ENCODE results near the gene METTL18. TPM values are rescaled to one million over a fixed set of nuclear protein-coding genes. Genes with fewer than 3 reads are reported as not detected.

The METTL18 gene
- 7.8 and 12.7 TPM in 2 replicates for total RNA-seq (ENCODE audit: low replicate concordance)

GRCh38 chr1:169794530-169795416, at the start of gene METTL18:
TSS of gene METTL18 (minus strand) at chr1:169794907. CDS start at chr1:169793695, 1,212 bp downstream.
- DNase-seq (ENCODE audit: low read depth) = peak; percentile 98
- TF ChIP-seq CTCF (IDR thresholded peaks at IDR 0.05; ENCODE audit: insufficient read depth, low read length) = peak; percentile 6
- H3K4me3 ChIP-seq (ENCODE audit: low read depth, low read length) = peak within 1 kb of the TSS; percentile 93

DNA sequence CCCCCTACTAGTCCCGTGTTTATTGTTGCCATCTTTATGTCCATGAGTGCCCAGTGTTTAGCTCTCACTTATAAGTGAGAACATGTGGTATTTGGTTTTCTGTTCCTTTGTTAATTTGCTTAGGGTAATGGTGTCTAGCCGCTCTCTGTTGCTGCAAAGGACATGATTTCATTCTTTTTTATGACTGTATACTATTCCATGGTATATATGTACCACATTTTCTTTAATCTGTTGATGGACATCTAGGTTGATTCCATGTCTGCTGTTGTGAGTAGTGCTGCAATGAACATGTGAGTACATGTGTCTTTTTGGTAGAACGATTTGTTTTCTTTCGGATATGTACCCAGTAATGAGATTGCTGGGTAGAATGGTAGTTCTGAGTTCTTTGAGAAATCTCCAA, 44.2 kb upstream of the METTL18 start:
- no peak overlapping the region for H3K4me3 ChIP-seq (ENCODE audit: low read depth, low read length)
- no peak for DNase-seq (ENCODE audit: low read depth)

DNA sequence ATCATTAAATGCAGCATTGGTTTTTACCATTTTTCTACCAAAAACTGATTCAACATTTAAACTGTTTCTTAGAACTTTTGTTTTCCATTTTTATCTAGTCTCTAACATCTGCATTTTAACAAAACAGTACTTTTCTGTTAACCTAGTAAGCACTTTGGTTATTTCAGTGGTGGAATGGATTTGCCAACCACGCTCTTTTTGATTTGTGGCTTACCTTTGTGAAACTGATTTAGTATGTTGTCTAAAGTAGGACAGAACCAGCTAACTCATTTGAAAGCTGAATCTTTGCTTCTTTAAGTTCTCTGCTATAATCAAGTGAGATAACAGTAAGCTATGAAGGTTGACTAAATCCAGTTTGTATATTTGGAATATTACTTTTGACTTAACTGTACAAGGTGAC, 41.5 kb upstream of the METTL18 start:
- TF ChIP-seq CTCF (IDR thresholded peaks at IDR 0.05; ENCODE audit: insufficient read depth, low read length) = no peak
- no peak for DNase-seq (ENCODE audit: low read depth)
- H3K4me3 ChIP-seq (ENCODE audit: low read depth, low read length) = no peak overlapping the region

More for the DNA sequence above, 44.2 kb upstream of the METTL18 start:
- no peak for TF ChIP-seq CTCF (IDR thresholded peaks at IDR 0.05; ENCODE audit: insufficient read depth, low read length)

DNA sequence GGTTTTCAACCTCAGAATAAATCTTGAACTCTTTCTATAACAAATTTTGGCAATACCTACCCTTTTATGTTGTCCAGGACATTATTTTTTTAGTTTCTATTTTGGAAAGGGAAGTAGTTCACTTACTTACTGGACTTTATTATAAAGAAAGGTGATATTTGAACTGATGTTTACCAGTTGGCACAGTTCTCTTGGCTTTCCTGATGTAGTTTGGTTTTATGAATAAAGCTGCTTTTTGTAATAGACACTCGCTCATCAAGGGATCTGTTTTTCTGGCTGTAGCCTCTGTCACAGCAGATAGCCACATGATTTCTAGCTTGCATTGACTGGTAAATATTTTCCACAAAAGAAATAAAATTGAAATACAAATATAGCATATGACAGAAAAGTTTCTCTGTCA, 40.9 kb upstream of the METTL18 start:
- no peak for DNase-seq (ENCODE audit: low read depth)
- H3K4me3 ChIP-seq (ENCODE audit: low read depth, low read length) = no peak overlapping the region
- no peak for TF ChIP-seq CTCF (IDR thresholded peaks at IDR 0.05; ENCODE audit: insufficient read depth, low read length)

- no peak for DNase-seq (ENCODE audit: low read depth)
- no peak overlapping the region for H3K4me3 ChIP-seq (ENCODE audit: low read depth, low read length)
- TF ChIP-seq CTCF (IDR thresholded peaks at IDR 0.05; ENCODE audit: insufficient read depth, low read length) = no peak
These were observed 40.2 kb upstream of the METTL18 start for GRCh38 chr1:169834869-169835268.

GRCh38 chr1:169833179-169833901, 38.6 kb upstream of the METTL18 start:
- no peak for TF ChIP-seq CTCF (IDR thresholded peaks at IDR 0.05; ENCODE audit: insufficient read depth, low read length)
- peak; percentile 18 for DNase-seq (ENCODE audit: low read depth)
- no peak overlapping the region for H3K4me3 ChIP-seq (ENCODE audit: low read depth, low read length)
